RWPE1 (cell line): ENCODE results near the gene PRKN.

Source experiments
- CTCF ChIA-PET: fragments of 350-600 bp; sonication (Branson Sonifier 250); formaldehyde crosslinking; extraction: SDS; loops from one replicate; lab custom pipeline; 2021; lab: Yijun Ruan, JAX
- POLR2A ChIA-PET: fragments of 400-600 bp; formaldehyde crosslinking; extraction: SDS; loops from one replicate; lab custom pipeline; 2020; ENCODE audit warnings: antibody characterized with exemption; ENCODE audit not compliant: low non-redundant PET; lab: Yijun Ruan, JAX
- DNase-seq: peaks from one replicate; pipeline ENCODE4 v3.0.0; 2012; ENCODE audit warnings: low spot score
- H3K27ac ChIP-seq: fragments of 450-650 bp; 2 replicates; pipeline ENCODE4 v1.5.1; 2017
- TF ChIP-seq, protein P1 (sequence below): fragments of 450-650 bp; conservative IDR thresholded peaks from 2 replicates; pipeline ENCODE4 v1.5.1; 2017; ENCODE audit warnings: low read depth, mild to moderate bottlenecking

PRKN gene

GRCh38 chr6:162474722-162475121, 252.8 kb downstream of the PRKN start:
- POLR2A ChIA-PET = no interaction called here
- TF ChIP-seq, protein P1, sequence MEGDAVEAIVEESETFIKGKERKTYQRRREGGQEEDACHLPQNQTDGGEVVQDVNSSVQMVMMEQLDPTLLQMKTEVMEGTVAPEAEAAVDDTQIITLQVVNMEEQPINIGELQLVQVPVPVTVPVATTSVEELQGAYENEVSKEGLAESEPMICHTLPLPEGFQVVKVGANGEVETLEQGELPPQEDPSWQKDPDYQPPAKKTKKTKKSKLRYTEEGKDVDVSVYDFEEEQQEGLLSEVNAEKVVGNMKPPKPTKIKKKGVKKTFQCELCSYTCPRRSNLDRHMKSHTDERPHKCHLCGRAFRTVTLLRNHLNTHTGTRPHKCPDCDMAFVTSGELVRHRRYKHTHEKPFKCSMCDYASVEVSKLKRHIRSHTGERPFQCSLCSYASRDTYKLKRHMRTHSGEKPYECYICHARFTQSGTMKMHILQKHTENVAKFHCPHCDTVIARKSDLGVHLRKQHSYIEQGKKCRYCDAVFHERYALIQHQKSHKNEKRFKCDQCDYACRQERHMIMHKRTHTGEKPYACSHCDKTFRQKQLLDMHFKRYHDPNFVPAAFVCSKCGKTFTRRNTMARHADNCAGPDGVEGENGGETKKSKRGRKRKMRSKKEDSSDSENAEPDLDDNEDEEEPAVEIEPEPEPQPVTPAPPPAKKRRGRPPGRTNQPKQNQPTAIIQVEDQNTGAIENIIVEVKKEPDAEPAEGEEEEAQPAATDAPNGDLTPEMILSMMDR = no peak

GRCh38 chr6:162471842-162472241, 255.7 kb downstream of the PRKN start:
- DNase-seq = no peak
- TF ChIP-seq, protein P1 = no peak
- CTCF ChIA-PET = no interaction called here

More at GRCh38 chr6:162474722-162475121, 252.8 kb downstream of the PRKN start:
- no peak for DNase-seq
- H3K27ac ChIP-seq = no peak overlapping the region
- CTCF ChIA-PET = no interaction called here

DNA sequence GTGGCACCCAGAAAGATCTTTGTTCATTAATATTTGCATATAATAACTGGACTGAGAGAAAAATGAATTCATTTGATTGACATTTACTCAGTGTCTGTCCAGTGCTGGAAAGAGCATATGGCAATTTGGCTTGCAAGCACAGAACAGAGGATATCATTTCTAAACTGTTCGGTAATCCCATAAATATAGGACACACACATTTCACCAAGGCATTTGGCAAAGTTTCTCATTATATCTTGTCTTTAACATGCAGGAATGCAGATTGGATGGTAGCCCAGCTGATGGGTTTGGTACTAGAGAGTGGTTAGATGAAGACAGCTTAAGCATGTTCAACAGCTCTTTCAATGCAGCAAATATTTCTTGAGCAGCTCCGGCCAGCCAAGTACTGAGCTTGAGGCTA, 259.2 kb downstream of the PRKN start:
- CTCF ChIA-PET = no interaction called here

More at GRCh38 chr6:162471842-162472241, 255.7 kb downstream of the PRKN start:
- POLR2A ChIA-PET = no interaction called here
- no peak overlapping the region for H3K27ac ChIP-seq

DNA sequence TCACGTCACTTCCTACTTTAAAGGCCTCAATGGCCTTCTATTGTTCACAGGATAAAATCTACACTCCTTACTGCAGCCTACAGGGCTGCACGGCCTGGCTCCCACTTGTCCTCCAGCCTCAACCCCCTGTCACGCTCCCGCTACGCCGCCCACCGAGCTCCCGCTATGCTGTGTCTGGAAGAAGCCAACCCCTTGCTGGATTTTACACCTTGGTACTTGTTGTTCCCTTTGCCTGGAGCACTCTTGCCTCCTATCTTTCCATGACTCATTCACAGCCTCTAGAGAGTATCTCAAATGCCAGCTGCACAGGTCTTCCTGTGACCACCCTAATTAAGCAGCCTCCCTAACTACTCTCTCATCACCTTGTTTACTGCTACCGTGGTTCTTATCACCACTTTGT, 259.9 kb downstream of the PRKN start:
- no peak for DNase-seq
- ChIA-PET CTCF (no interaction called here), POLR2A (no interaction called here)
- no peak overlapping the region for H3K27ac ChIP-seq
- TF ChIP-seq, protein P1 = no peak

More for the DNA sequence above, 259.2 kb downstream of the PRKN start:
- POLR2A ChIA-PET = no interaction called here
- H3K27ac ChIP-seq = no peak overlapping the region
- DNase-seq = no peak
- TF ChIP-seq, protein P1 = no peak

DNA sequence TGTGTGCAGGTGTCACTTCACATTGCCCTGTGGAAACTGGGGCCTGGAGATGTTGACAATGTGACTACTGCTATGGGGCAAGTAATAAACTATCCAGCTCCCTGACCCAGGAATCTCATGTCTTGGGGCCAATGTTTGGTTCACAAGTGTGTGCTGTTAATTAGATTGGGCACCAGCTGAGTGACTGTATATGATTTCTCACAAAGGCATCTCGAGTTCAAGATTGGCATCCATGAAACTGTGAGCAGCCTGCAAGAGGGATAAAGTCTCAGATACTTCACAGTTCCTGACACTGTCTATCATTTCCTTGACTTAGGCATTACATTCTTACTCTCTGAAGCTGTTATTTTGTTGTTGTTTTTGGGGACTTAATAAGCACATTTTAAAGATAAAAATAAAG, 264.0 kb downstream of the PRKN start:
- DNase-seq = no peak
- H3K27ac ChIP-seq = no peak overlapping the region
- ChIA-PET CTCF (interaction anchor here (0.6 kb wide), 1 partner anchor 66 kb away, joined by 3 read pairs; no protein-coding TSS in a partner anchor), POLR2A (no interaction called here)
- TF ChIP-seq, protein P1 = no peak

DNA sequence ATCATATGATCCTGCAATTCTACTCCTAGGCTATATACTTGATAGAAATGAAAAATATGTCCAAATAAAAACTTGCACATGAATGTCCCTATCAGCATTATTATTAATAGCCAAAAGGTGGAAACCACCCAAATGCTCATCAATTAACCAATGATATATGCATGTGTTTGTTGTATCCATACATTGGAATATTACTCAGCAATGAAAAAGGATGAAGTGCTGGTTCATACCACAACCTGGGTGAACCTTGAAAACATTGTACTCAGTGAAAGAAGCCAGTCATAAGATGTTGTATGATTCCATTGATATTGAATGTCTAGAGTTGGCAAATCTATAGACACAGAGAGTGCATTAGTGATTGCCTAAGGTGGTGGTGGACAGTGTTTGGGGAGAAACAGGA, 267.6 kb downstream of the PRKN start:
- CTCF ChIA-PET = no interaction called here
- H3K27ac ChIP-seq = no peak overlapping the region
- TF ChIP-seq, protein P1 = no peak
- POLR2A ChIA-PET = no interaction called here
- no peak for DNase-seq

- TF ChIP-seq, protein P1 = no peak
- ChIA-PET CTCF (no interaction called here), POLR2A (no interaction called here)
- H3K27ac ChIP-seq = no peak overlapping the region
- DNase-seq = no peak
Observed at GRCh38 chr6:162450358-162450757, 277.2 kb downstream of the PRKN start.
